Esophagus squamous epithelium (tissue), 5 donors: ENCODE measurements around the gene PKD1. TPM values are rescaled to one million over a fixed set of nuclear protein-coding genes. Genes with fewer than 3 reads are reported as not detected.

Experiments used
- DNase-seq: peaks from one replicate; lab custom pipeline; 2025; lab: John Stamatoyannopoulos, UW
- H3K27ac ChIP-seq, 4 donors: fragments of 200-600 bp; sonication (generic); one replicate each; pipeline ENCODE4 v1.5.1; 2016 to 2019; ENCODE audit warnings: mild to moderate bottlenecking in 1 of 4
- H3K27me3 ChIP-seq, 4 donors: fragments of 200-600 bp; sonication (generic); 1 replicate in 3 of 4; 2 replicates in 1 of 4; pipeline versions ENCODE4 v1.5.1 to v1.6.0; 2017 to 2021; ENCODE audit warnings: antibody characterized with exemption in 1 of 4
- H3K36me3 ChIP-seq, 3 donors: fragments of 200-600 bp; sonication (generic); one replicate each; pipeline ENCODE4 v1.5.1; 2016 to 2019
- H3K4me1 ChIP-seq, 3 donors: fragments of 200-600 bp; sonication (generic); one replicate each; pipeline ENCODE4 v1.5.1; 2017 to 2019
- H3K4me3 ChIP-seq, 4 donors: fragments of 200-600 bp; sonication (generic); 1 replicate in 3 of 4; 2 replicates in 1 of 4; pipeline ENCODE4 v1.5.1; 2016 to 2019; ENCODE audit warnings: mild to moderate bottlenecking in 2 of 4, moderate library complexity in 1 of 4
- H3K9me3 ChIP-seq, 3 donors: fragments of 200-600 bp; sonication (generic); one replicate each; pipeline ENCODE4 v1.5.1; 2016 to 2019
- POLR2A ChIP-seq, 4 donors: fragments of 450-650 bp; IDR thresholded peaks; one replicate each; pipeline ENCODE4 v1.6.1; 2017; ENCODE audit warnings: antibody characterized with exemption in 4 of 4, mild to moderate bottlenecking in 4 of 4, moderate library complexity in 3 of 4
- WGBS, 2 donors: methylation state at CpG; one replicate each; pipeline ENCODE4 v1.1.5; 2018; 5-methylcytosine and 5-hydroxymethylcytosine counted together
- intact Hi-C: fragments of 100-400 bp; cut with DNase I; formaldehyde crosslinking; loops from one replicate; pipeline ENCODE4 v1.15.0; 2022
- total RNA-seq, 4 donors: library from RNA; depleted of rRNA; stranded (reverse); fragments of >200 nt; gene quantifications; one replicate each; pipeline ENCODE4 v1.1.0, GENCODE V29; 2016
- TF ChIP-seq, protein P1 (sequence below), 6 experiments: fragments of 450-650 bp in 4 of 6; fragments of 200-600 bp in 2 of 6; sonication (generic) in 2 of 6; IDR thresholded peaks; one replicate each; pipeline ENCODE4 v1.5.1; 2016 to 2019; ENCODE audit warnings: antibody characterized with exemption in 6 of 6, mild to moderate bottlenecking in 4 of 6, moderate library complexity in 4 of 6
- donor health status: DM: yes; HTN: yes; CAD: no.

Gene PKD1
- total RNA-seq, 4 donors from 2014 or later: 34.1 to 123 (median 64.1) TPM

DNA sequence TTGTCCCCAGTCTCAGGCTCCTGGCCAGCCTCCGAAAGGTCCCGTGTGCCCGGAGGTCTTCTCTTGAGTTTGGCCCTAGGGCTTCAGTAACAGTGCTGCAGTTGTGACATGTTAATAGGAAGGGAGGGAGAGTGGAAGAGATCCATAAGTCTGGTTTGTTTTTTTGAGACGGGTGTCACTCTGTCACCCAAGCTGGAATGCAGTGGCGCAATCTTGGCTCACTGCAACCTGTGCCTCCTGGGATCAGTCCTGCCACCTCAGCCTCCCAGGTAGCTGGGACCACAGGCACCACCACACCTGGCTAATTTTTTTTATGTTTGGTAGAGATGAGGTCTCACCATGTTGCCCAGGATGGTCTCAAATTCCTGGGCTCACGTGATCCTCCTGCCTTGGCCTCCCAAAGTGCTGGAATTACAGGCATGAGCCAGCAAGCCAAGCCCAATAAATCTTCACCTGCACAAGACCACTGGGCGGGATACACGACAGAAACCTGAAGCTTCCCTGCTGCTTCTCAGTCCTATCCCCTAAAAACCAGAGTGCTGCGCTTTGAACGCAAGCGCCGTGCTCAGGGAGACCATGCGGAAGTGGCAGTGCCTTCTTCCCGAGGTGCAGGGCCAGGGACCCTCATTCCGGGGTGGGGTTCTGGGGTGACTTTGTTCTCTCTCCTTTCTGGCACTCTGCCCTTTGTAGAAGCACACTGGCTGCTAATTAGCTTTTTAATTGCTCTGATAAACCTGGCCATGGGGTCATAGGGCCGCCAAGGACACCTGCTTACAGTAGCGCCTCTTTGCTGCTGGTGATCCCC lies 30.8 kb upstream of the PKD1 start:
- intact Hi-C loops: no loop called here

DNA sequence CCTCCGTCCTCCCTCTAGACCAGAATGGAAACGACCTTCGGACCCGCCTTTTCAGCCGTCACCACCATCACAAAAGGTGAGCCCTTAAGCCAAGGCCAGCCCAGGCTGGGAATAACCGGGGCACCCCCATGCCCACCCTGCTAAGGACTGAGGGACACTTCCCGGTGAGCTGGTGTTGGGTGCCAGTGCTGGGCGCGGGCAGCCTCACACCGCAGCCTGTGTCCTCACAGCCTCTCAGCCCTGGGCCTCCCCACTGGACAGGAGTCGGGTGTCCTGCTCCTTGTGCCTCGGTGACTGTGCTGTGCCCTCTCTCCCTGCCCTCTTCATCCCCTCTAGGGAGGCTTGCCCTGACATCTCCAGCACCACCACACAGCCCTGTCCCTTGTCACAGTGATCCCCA lies 30.2 kb upstream of the PKD1 start:
- TF ChIP-seq POLR2A (IDR thresholded peaks at IDR 0.05): no peak
- TF ChIP-seq, protein P1, sequence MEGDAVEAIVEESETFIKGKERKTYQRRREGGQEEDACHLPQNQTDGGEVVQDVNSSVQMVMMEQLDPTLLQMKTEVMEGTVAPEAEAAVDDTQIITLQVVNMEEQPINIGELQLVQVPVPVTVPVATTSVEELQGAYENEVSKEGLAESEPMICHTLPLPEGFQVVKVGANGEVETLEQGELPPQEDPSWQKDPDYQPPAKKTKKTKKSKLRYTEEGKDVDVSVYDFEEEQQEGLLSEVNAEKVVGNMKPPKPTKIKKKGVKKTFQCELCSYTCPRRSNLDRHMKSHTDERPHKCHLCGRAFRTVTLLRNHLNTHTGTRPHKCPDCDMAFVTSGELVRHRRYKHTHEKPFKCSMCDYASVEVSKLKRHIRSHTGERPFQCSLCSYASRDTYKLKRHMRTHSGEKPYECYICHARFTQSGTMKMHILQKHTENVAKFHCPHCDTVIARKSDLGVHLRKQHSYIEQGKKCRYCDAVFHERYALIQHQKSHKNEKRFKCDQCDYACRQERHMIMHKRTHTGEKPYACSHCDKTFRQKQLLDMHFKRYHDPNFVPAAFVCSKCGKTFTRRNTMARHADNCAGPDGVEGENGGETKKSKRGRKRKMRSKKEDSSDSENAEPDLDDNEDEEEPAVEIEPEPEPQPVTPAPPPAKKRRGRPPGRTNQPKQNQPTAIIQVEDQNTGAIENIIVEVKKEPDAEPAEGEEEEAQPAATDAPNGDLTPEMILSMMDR (IDR thresholded peaks at IDR 0.05): no peak
- Histone ChIP-seq H3K4me1 (peaks cover 26 to 44% (median 28%) of the 10 kb centered on the region in 3 donors), H3K9me3 (no peaks in the 10 kb centered on the region), H3K27me3 (no peaks in the 10 kb centered on the region), H3K27ac (no peak overlapping the region), H3K4me3 (no peak overlapping the region), H3K36me3 (peaks cover 9 to 55% (median 19%) of the 10 kb centered on the region in 3 donors)
- intact Hi-C loops: no loop called here
- 85 to 100% methylated on average over 1 to 6 of the region's 12 CpGs for WGBS, 2 donors
- DNase-seq: no peak

More for the DNA sequence above, 30.8 kb upstream of the PKD1 start:
- Histone ChIP-seq H3K27ac (no peak overlapping the region), H3K9me3 (no peaks in the 10 kb centered on the region), H3K4me3 (no peak overlapping the region), H3K36me3 (peaks cover 9 to 61% (median 19%) of the 10 kb centered on the region in 3 donors), H3K27me3 (no peaks in the 10 kb centered on the region), H3K4me1 (peaks cover 20 to 40% (median 22%) of the 10 kb centered on the region in 3 donors)
- no peak for DNase-seq
- WGBS, 2 donors: 92 to 93% methylated on average over 9 to 12 of the region's 17 CpGs
- no peak for TF ChIP-seq POLR2A (IDR thresholded peaks at IDR 0.05)
- TF ChIP-seq, protein P1 (IDR thresholded peaks at IDR 0.05): no peak

DNA sequence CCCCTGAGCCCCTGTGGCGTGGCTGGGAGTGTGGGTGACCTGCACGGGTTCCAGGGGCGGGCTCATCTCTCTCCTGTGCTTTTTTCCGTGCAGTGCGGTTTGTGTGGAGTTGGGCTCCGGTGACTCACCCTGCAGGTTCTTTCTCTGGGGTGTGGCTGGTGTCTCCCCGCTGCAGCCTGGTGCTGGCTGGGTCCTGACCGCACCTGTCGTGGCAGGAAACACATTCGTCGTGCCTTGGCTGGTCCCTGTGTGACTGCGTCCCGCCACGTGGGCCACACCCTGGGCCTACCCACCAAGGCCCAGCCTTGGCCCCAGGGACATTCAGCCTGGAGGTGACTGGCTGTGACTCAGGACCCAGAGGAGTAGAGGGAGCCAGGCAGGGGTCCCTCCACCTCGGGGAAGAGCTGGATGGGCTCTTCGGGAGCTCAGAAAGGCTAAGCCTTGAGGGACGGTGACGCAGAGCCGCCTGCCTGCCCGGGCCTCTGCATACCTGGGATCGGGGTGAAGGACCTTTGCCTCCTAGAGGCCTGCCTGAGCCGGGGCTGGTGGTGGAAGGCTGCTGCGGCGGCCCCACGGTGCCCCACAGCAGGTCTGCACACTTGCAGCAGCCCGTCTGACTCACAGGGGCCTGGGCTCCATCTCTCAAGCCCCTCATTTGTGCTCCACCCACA lies 27.6 kb upstream of the PKD1 start:
- TF ChIP-seq, protein P1 (IDR thresholded peaks at IDR 0.05): no peak
- TF ChIP-seq POLR2A (IDR thresholded peaks at IDR 0.05): peak in 1 of 4 donors; percentile 24
- Histone ChIP-seq H3K27ac (peak overlapping the region; percentile 92 to 98 (median 95)), H3K4me3 (peak overlapping the region in 2 of 4 donors; percentile 7 to 43), H3K4me1 (peaks cover 51 to 59% (median 53%) of the 10 kb centered on the region in 3 donors), H3K27me3 (no peaks in the 10 kb centered on the region), H3K36me3 (peaks cover 9 to 29% (median 11%) of the 10 kb centered on the region in 3 donors), H3K9me3 (no peaks in the 10 kb centered on the region)
- DNase-seq: no peak
- intact Hi-C loops: no loop called here
- WGBS, 2 donors: 0% methylated on average over 4 of the region's 26 CpGs; no CpG with 5 or more reads in 1 of the 2 donors

DNA sequence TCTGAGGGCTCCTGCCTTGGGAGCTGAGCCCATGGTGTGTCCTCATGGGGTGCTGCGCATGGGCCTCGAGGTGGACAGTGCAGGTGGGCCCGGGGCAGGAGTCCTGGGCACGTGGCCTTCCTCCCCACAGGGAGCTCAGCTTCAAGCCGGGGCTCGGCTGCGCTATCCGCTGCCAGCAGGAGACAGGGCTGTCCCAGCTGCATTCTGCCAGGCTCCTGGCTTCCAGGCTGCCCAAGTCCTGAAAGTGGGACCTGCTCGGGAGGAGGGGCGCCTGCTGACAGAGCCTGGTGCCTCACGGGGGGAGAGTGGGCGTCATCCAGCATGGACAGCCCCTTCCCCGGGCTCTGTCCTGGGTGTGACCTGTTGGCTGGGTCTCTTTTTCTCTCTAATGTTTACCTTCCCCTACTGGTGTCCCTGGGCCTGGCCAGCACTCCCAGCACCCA lies 27.0 kb upstream of the PKD1 start:
- intact Hi-C loops: no loop called here
- Histone ChIP-seq H3K4me1 (peaks cover 57 to 65% (median 60%) of the 10 kb centered on the region in 3 donors), H3K9me3 (no peaks in the 10 kb centered on the region), H3K4me3 (peak overlapping the region in 2 of 4 donors; percentile 7 to 43), H3K36me3 (peaks cover 4 to 23% (median 8%) of the 10 kb centered on the region in 3 donors), H3K27me3 (no peaks in the 10 kb centered on the region), H3K27ac (peak overlapping the region; percentile 92 to 98 (median 95))
- WGBS, 2 donors: 71% methylated on average over 3 of the region's 13 CpGs; no CpG with 5 or more reads in 1 of the 2 donors
- no peak for DNase-seq
- no peak for TF ChIP-seq POLR2A (IDR thresholded peaks at IDR 0.05)
- TF ChIP-seq, protein P1 (IDR thresholded peaks at IDR 0.05): peak in 1 of 6 experiments; percentile 3
